Fibroblast of lung (primary cell): ENCODE measurements around the gene ENC1. TPM values are rescaled to one million over a fixed set of nuclear protein-coding genes. Genes with fewer than 3 reads are reported as not detected.
A peak's percentile ranks its signal among the peaks of the same experiment; 100 is the strongest.

Source experiments
- DNase-seq, 2 donors: peaks; one replicate each; pipeline versions ENCODE4 v3.0.0 to v3.0.0-alpha.2; 2010; ENCODE audit warnings: low read depth in 2 of 2
- H2AFZ ChIP-seq: 2 replicates; pipeline ENCODE4 v1.5.1; 2012; ENCODE audit warnings: low read length, control low read depth, inconsistent platforms
- H3K27ac ChIP-seq: 2 replicates; pipeline ENCODE4 v1.5.1; 2011; ENCODE audit warnings: low read length, control low read depth; ENCODE audit not compliant: insufficient read depth
- H3K27me3 ChIP-seq: 2 replicates; pipeline ENCODE4 v1.5.1; 2011; ENCODE audit warnings: mild to moderate bottlenecking, low read length; ENCODE audit not compliant: control insufficient read depth, insufficient read depth
- H3K36me3 ChIP-seq: 2 replicates; pipeline ENCODE4 v1.5.1; 2011; ENCODE audit warnings: low read length; ENCODE audit not compliant: control insufficient read depth, insufficient read depth
- H3K4me1 ChIP-seq: 2 replicates; pipeline ENCODE4 v1.5.1; 2011; ENCODE audit warnings: low read length; ENCODE audit not compliant: control insufficient read depth, insufficient read depth; ENCODE audit errors: extremely low read depth
- H3K4me2 ChIP-seq: 2 replicates; pipeline ENCODE4 v1.5.1; 2011; ENCODE audit warnings: low read length, control low read depth; ENCODE audit not compliant: insufficient read depth; ENCODE audit errors: extremely low read depth
- H3K4me3 ChIP-seq, 4 experiments: fragments of 200-600 bp in 1 of 4; sonication (generic) in 1 of 4; replicated peaks in 1 of 4; 2 replicates each; pipeline ENCODE4 v1.5.1; 2011 to 2016; ENCODE audit warnings: low read length in 4 of 4, low read depth in 3 of 4, mild to moderate bottlenecking in 3 of 4, control low read depth in 2 of 4, inconsistent platforms in 1 of 4, mixed read lengths in 1 of 4; ENCODE audit not compliant: insufficient read depth in 1 of 4; ENCODE audit errors: control extremely low read depth in 1 of 4
- H3K79me2 ChIP-seq: 2 replicates; pipeline ENCODE4 v1.5.1; 2012; ENCODE audit warnings: mild to moderate bottlenecking, low read length, inconsistent platforms; ENCODE audit not compliant: control insufficient read depth, insufficient read depth
- H3K9ac ChIP-seq: 2 replicates; pipeline ENCODE4 v1.5.1; 2011; ENCODE audit warnings: mild to moderate bottlenecking, low read length, control low read depth; ENCODE audit not compliant: insufficient read depth
- H3K9me3 ChIP-seq: 2 replicates; pipeline ENCODE4 v1.5.1; 2012; ENCODE audit warnings: low read depth, low read length; ENCODE audit not compliant: control insufficient read depth, insufficient read depth
- H4K20me1 ChIP-seq: 2 replicates; pipeline ENCODE4 v1.5.1; 2011; ENCODE audit warnings: low read length; ENCODE audit not compliant: control insufficient read depth, insufficient read depth; ENCODE audit errors: extremely low read depth
- CTCF ChIP-seq, 2 donors: IDR thresholded peaks in 1 of 2; conservative IDR thresholded peaks in 1 of 2; 1 replicate in 1 of 2; 2 replicates in 1 of 2; pipeline ENCODE4 v1.5.1; 2011 to 2012; ENCODE audit warnings: low read length in 2 of 2, control low read depth in 1 of 2, inconsistent platforms in 1 of 2, low read depth in 1 of 2, mild to moderate bottlenecking in 1 of 2
- EZH2 ChIP-seq: IDR thresholded peaks from 2 replicates; pipeline ENCODE4 v1.5.1; 2012; ENCODE audit warnings: low read length, control low read depth, mild to moderate bottlenecking; ENCODE audit errors: missing control alignments
- polyA plus RNA-seq, 2 donors: library from polyadenylated mRNA; depleted of rRNA in 1 of 2; stranded (reverse) in 1 of 2; unstranded in 1 of 2; fragments of >200 nt; gene quantifications; 2 replicates each; pipeline ENCODE4 v1.2.1, GENCODE V29; 2011 to 2012; ENCODE audit warnings: missing spikeins in 1 of 2
- total RNA-seq: library from RNA; depleted of rRNA; stranded (reverse); fragments of >200 nt; gene quantifications from 2 replicates; pipeline ENCODE4 v1.2.1, GENCODE V29; 2014

Gene ENC1
- total and polyA plus RNA-seq, 2 donors (not counting 1 experiment from before 2014, with no cell fraction given) = 3.5 to 15.4 TPM

GRCh38 chr5:74669821-74670220, 29.3 kb upstream of the ENC1 start:
- no peak overlapping the region for H3K4me2 ChIP-seq
- no peak overlapping the region for H3K27ac ChIP-seq
- no peaks in the 10 kb centered on the region for H3K9me3 ChIP-seq
- H3K79me2 ChIP-seq = no peaks in the 10 kb centered on the region
- TF ChIP-seq EZH2 (no peak), CTCF (conservative IDR thresholded peaks at IDR 0.05 in 1 of 2, IDR thresholded peaks at IDR 0.05 in 1 of 2; ENCODE audit: low read depth in 1 of 2, low read length in 2 of 2) (no peak)
- no peaks in the 10 kb centered on the region for H3K36me3 ChIP-seq
- peaks cover 2% of the 10 kb centered on the region for H3K4me1 ChIP-seq
- H2AFZ ChIP-seq = no peak overlapping the region
- no peak for DNase-seq
- H3K27me3 ChIP-seq = peaks cover 2% of the 10 kb centered on the region
- H3K9ac ChIP-seq = no peak overlapping the region
- no peak overlapping the region for H3K4me3 ChIP-seq
- no peaks in the 10 kb centered on the region for H4K20me1 ChIP-seq

- Histone ChIP-seq H3K36me3 (no peaks in the 10 kb centered on the region), H3K4me2 (no peak overlapping the region), H2AFZ (no peak overlapping the region), H3K9ac (no peak overlapping the region), H3K9me3 (no peaks in the 10 kb centered on the region), H3K4me3 (no peak overlapping the region), H4K20me1 (no peaks in the 10 kb centered on the region), H3K79me2 (no peaks in the 10 kb centered on the region), H3K27ac (no peak overlapping the region), H3K4me1 (no peaks in the 10 kb centered on the region), H3K27me3 (peaks cover 2% of the 10 kb centered on the region)
- no peak for TF ChIP-seq CTCF (conservative IDR thresholded peaks at IDR 0.05 in 1 of 2, IDR thresholded peaks at IDR 0.05 in 1 of 2; ENCODE audit: low read depth in 1 of 2, low read length in 2 of 2)
- TF ChIP-seq EZH2 = no peak
- DNase-seq = peak in 1 of 2 donors; percentile 80
These were observed 26.9 kb upstream of the ENC1 start for GRCh38 chr5:74667396-74667795.

- no peak for DNase-seq
- Histone ChIP-seq H3K9ac (no peak overlapping the region), H3K27ac (no peak overlapping the region), H3K36me3 (no peaks in the 10 kb centered on the region), H2AFZ (no peak overlapping the region), H3K9me3 (no peaks in the 10 kb centered on the region), H3K4me2 (no peak overlapping the region), H4K20me1 (no peaks in the 10 kb centered on the region), H3K79me2 (no peaks in the 10 kb centered on the region), H3K4me3 (no peak overlapping the region), H3K27me3 (no peaks in the 10 kb centered on the region), H3K4me1 (no peaks in the 10 kb centered on the region)
- TF ChIP-seq EZH2 (no peak), CTCF (conservative IDR thresholded peaks at IDR 0.05 in 1 of 2, IDR thresholded peaks at IDR 0.05 in 1 of 2; ENCODE audit: low read depth in 1 of 2, low read length in 2 of 2) (no peak)
These were observed 25.3 kb upstream of the ENC1 start for GRCh38 chr5:74665816-74666215.
